Measurements from ENCODE around the gene MANSC1. TPM values are rescaled to one million over a fixed set of nuclear protein-coding genes. Genes with fewer than 3 reads are reported as not detected.

The MANSC1 gene
- total RNA-seq, 1 donor from 2014 or later = 9.2 TPM

GRCh38 chr12:12282202-12282601 is 67.8 kb downstream of the MANSC1 start:
- no peak for DNase-seq (ENCODE audit: low spot score)
- intact Hi-C loops (cut with DNase I) = no loop called here

GRCh38 chr12:12281134-12281533 is 68.9 kb downstream of the MANSC1 start:
- DNase-seq (ENCODE audit: low spot score) = no peak
- intact Hi-C loops (cut with DNase I) = no loop called here

GRCh38 chr12:12278899-12279298 is 71.1 kb downstream of the MANSC1 start:
- intact Hi-C loops (cut with DNase I) = no loop called here
- no peak for DNase-seq (ENCODE audit: low spot score)

Other genes starting within 250 kb of the MANSC1 start
- 27.4 TPM for gene LRP6, start 83.2 kb downstream of the MANSC1 start, total RNA-seq
- gene BORCS5, start 6.8 kb upstream of the MANSC1 start, total RNA-seq = 9.7 TPM
- gene DUSP16, start 212.6 kb upstream of the MANSC1 start, total RNA-seq = 24.5 TPM